HG03175 (cell line): ENCODE measurements around the gene KLK8.

Experiments
- ATAC-seq: cut with Tn5 transposase; IDR thresholded peaks from one replicate; pipeline ENCODE4 v1.9.1; 2021; ENCODE audit warnings: mild to moderate bottlenecking, moderate library complexity; ENCODE audit not compliant: unreplicated experiment

Gene KLK8

DNA sequence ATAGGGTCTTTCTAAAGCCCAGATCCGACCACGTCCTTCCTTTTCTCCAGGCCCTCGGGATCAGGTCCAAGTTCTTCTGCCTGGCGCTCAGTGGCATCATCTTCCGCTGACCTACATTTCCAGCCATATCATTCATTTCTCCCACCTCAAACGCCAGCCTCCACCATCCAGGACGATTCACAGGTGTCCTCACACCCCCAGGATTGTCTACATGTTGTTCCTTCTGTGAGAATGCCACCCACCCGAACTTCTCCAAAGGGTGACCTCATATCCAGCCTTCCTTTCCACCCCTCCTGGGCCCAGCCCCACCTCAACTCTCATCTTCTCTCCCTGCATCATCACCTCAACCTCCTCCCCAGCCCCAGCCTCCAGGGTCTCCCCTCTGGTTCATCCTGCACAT lies 43.8 kb downstream of the KLK8 start:
- ATAC-seq: no peak

DNA sequence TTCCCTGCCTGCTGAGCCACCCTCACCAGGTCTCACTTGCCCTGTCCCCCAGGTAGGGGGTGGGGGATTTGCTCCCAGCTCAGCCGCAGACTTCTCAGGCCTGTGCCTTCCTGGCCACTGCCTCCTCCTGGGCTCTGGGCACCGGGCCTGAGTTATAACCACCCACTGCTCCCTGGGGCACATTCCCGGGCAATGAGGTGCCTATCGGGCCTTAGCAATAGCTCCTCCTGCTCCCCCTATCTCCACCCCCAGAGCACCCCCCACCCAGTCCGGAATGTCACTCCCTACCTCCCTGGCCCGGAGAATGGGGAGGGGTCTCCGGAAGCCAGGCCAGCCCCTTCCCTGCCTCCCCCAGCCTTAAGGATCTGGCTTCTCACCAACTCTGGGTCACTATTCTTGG lies 48.5 kb downstream of the KLK8 start, which contains the start of gene KLK5:
TSS of gene KLK5 (minus strand) at position 129 of the 400 bp plus-strand sequence. CDS start 381 bp downstream, outside the sequence.
- no peak for ATAC-seq

DNA sequence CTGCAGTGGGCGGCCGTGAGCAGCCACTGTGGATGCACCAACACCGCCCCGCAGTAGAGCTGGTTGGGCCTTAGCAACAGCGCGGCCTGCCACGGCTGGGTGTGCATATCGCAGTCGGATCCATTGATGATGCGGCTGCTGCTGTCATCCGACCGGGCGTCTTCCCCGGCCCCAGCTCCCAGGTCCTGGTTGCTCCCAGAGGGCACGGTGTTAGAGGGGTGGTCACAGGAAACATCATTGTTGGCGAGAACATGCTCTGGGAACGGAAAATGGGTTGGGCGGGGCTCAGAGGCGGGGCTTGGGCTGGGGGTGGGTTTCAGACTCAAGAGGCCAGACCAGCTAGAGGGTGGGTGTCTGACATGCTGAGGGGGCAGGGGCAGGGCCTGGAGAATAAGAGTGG lies 51.5 kb downstream of the KLK8 start:
- ATAC-seq: no peak

DNA sequence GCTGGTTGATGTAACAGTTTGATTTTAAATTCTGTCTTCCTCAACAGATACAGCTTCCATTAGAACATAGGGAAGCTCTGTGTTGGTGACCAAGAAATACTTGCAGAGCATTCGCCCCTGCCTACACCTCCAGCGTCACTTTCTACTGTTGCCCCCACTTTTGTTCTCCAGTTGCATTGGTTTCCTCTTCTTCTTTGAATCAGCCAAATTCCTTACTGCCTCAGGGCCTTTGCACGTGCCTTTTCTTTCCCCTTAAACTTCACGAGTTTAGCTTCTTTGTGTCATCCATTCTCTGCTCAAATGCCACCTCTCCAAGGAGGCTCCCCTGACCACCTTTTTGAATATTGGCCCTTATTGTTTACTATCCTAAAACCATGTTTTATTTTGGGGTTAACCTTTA lies 54.3 kb downstream of the KLK8 start:
- ATAC-seq: no peak
